GM18951 (cell line): ENCODE data around the gene CASP2.

ENCODE experiments used
- POLR2A ChIP-seq: IDR thresholded peaks from 4 replicates; pipeline ENCODE4 v1.6.1; 2011; ENCODE audit warnings: mild to moderate bottlenecking; ENCODE audit not compliant: insufficient read length, insufficient read depth; ENCODE audit errors: extremely low read depth
- in situ Hi-C: fragments of 300-500 bp; cut with MboI; formaldehyde crosslinking; loops from one replicate; pipeline ENCODE4 v1.12.0; 2022; ENCODE audit warnings: low sequenced_read_pairs, mixed read lengths, inconsistent platforms; ENCODE audit not compliant: unreplicated experiment

Gene CASP2

GRCh38 chr7:143347950-143348349 is 59.8 kb downstream of the CASP2 start:
- TF ChIP-seq POLR2A = no peak
- in situ Hi-C loops = no loop called here

DNA sequence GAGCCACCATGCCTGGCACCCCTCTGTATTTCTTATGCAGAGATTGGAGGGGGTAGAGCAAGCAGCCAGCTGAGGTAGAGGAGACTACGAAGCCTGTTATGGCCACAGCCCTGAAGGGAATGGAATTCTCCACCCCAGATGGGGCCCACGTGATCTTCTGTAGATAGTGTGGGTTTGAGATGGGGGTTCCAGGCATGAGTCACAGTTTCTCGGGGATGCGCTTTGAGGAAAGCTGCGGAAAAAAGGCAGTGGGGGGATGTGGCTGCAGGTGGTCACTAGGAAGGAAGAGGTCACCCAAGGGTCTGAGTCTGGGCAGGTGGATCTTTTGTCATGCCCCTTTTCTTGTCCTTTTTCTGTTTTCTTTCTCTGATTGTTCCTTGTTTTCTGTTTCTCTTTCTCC is 62.9 kb downstream of the CASP2 start:
- no peak for TF ChIP-seq POLR2A
- in situ Hi-C loops = no loop called here

DNA sequence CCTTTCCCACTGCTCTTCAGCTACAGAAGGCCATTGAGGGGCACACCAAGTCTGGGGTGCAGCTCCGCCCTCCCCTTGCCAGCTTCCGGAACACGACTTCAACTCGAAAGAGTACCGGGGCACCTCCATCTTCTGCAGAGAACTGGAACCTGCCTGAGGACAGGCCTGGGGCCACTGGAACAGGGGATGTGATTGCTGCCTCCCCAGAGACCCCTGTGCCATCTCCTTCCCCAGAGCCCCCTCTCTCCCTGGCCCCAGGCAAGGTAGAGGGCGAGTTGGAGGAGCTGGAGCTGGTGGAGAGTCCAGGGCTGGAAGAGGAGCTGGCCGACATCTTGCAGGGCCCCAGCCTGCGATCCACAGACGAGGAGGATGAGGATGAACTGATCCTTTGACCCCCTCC is 63.4 kb downstream of the CASP2 start:
- in situ Hi-C loops = no loop called here
- no peak for TF ChIP-seq POLR2A

- in situ Hi-C loops = no loop called here
- no peak for TF ChIP-seq POLR2A
These were observed 64.4 kb downstream of the CASP2 start for GRCh38 chr7:143352531-143353002.

GRCh38 chr7:143354376-143354775 is 66.2 kb downstream of the CASP2 start:
- no peak for TF ChIP-seq POLR2A
- in situ Hi-C loops = no loop called here

GRCh38 chr7:143354965-143355364 is 66.8 kb downstream of the CASP2 start:
- TF ChIP-seq POLR2A = no peak
- in situ Hi-C loops = no loop called here

- TF ChIP-seq POLR2A = no peak
- in situ Hi-C loops = no loop called here
These were observed 67.6 kb downstream of the CASP2 start for GRCh38 chr7:143355450-143356385.

GRCh38 chr7:143356414-143357050 is 68.4 kb downstream of the CASP2 start:
- in situ Hi-C loops = no loop called here
- TF ChIP-seq POLR2A = no peak
